H4 (cell line): ENCODE measurements around the gene KCNF1. TPM values are rescaled to one million over a fixed set of nuclear protein-coding genes. Genes with fewer than 3 reads are reported as not detected.

Experiments used
- DNase-seq: peaks from one replicate; pipeline ENCODE4 v3.0.0-alpha.2; 2015; ENCODE audit warnings: low spot score
- total RNA-seq: library from RNA; depleted of rRNA; stranded (reverse); fragments of >200 nt; shearing (Covaris generic); gene quantifications from 2 replicates; pipeline ENCODE4 v1.2.3, GENCODE V29; 2014

Gene KCNF1
- total RNA-seq, 1 experiment from 2014 or later, result 0.14 TPM

GRCh38 chr2:10905006-10905861 is 6.5 kb upstream of the KCNF1 start:
- no peak for DNase-seq

DNA sequence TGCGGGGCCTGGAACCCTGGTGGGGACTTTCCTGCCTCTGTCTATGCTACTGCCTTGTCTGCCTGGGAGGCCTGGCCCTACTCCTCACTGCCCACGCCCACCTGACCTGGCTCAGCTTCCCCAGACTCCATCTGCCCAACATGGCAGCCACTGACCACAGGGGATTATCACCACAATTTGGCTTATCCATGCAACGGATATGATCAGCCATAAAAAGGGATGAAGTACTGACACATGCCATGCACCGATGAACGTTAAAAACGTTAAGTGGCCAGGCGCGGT is 5.9 kb upstream of the KCNF1 start:
- no peak for DNase-seq

DNA sequence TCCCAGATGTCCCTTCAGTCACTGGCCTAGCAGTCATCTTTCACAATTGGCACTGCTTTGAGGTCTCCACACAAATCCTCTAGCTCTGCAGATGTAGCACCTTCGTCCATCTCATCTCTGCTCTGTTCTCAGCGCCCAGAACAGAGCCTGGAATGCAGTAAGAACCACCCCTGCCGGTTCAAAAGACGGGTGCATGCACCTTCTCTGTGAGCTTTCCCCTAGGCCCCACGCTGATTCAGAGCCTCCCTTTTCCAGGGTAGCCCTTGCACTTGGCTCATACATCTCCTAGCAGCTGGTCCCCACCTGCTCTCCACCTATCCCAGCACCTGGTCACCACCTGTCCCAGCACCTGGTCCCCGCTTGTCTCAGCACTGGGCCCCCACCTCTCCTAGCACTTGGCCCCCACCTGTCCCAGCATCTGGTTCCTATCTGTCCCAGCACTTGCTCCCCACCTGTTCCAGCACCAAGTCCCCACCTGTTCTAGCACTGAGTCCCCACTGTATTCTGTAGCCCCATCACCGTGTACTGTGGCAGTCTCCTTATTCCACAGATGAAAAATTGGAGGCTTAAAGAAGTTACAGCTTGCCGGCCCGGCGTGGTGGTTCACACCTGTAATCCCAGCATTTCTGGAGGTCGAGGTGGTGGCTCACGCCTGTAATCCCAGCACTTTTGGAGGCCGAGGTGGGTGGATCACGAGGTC is 4.7 kb upstream of the KCNF1 start:
- DNase-seq, result no peak

DNA sequence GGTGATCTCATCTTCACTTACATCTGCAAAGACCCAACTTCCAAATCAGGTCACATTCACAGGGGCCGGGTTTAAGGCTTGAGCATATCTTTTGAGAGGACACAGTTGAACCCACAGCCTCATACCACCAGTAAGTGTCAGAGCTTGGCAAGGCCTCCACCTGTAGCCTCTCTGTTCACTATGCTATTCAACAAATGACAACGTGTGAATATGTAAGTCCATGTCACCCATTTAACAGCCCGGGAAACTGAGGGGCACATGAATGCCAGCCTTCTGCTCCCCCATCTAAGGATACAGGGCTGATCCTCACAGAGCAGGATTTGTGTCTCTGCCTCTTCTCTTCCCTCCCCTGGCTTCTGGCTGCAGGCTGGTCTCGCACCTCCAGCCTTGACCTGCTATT is 3.5 kb upstream of the KCNF1 start:
- no peak for DNase-seq

GRCh38 chr2:10909050-10909995 is 2.4 kb upstream of the KCNF1 start:
- no peak for DNase-seq

GRCh38 chr2:10909996-10910341 is 1.8 kb upstream of the KCNF1 start:
- DNase-seq, result no peak

DNA sequence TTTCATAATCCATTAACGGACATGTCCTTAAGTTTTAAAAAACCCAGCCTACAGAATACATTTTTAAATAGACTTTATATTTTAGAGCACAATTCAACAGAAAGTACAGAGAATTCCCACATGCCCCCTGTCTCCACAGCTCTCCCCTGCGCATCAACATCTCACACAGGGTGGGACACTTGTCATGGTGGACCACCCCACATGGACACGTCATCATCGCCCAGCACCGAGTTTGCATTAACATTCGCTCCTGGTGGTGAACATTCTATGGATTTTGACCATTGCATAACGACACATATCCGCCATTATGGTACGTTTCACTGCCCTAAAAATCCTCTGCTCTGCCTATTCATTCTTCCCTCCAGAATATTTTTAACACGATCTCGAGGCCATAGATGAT is 1.1 kb upstream of the KCNF1 start:
- DNase-seq, result no peak

DNA sequence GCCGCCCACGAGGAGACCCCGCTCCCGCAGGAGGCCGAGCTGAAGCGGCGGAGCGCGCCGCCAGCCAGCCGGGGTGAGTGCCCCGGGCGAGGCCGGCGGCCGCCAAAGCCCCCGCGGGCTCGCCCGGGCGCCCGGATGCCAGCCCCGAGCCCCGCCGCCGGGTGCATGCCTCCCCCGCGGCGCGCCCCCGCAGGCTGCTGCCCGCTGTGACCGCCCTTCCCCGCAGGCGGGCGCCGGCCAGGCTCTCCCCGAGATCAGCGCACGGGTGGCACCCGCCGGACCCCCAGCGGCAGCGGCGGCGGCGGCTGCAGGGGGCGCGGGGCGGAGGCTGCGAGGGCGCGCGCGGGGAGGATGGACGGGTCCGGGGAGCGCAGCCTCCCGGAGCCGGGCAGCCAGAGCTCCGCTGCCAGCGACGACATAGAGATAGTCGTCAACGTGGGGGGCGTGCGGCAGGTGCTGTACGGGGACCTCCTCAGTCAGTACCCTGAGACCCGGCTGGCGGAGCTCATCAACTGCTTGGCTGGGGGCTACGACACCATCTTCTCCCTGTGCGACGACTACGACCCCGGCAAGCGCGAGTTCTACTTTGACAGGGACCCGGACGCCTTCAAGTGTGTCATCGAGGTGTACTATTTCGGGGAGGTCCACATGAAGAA is 470 bp downstream of the KCNF1 start:
- DNase-seq, result no peak

DNA sequence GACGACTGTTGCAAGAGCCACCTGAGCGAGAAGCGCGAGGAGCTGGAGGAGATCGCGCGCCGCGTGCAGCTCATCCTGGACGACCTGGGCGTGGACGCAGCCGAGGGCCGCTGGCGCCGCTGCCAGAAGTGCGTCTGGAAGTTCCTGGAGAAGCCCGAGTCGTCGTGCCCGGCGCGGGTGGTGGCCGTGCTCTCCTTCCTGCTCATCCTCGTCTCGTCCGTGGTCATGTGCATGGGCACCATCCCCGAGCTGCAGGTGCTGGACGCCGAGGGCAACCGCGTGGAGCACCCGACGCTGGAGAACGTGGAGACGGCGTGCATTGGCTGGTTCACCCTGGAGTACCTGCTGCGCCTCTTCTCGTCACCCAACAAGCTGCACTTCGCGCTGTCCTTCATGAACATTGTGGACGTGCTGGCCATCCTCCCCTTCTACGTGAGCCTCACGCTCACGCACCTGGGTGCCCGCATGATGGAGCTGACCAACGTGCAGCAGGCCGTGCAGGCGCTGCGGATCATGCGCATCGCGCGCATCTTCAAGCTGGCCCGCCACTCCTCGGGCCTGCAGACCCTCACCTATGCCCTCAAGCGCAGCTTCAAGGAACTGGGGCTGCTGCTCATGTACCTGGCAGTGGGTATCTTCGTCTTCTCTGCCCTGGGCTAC is 1.2 kb downstream of the KCNF1 start:
- no peak for DNase-seq

- no peak for DNase-seq
Measured at GRCh38 chr2:10913501-10914271, 2.0 kb downstream of the KCNF1 start.

DNA sequence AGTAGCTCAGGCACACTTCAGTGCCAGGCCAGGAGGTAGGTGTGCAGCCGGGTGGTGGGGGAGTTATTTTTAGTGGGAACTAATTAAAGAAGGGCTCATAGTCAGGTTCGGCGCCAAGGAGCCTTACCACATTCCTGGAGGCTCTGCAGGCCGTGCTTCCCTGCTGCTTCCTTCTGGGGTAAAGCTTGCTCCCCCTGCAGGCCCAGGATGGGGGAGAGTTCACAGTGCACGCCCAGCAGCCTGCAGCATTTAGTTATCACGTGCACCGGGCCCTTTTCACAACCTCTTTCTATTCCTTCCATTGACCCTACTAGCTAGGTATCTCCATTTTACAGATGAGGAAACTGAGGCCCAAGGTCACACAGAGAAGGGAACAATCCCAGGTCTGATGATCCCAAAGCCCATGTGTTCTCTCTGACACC is 2.5 kb downstream of the KCNF1 start:
- no peak for DNase-seq

DNA sequence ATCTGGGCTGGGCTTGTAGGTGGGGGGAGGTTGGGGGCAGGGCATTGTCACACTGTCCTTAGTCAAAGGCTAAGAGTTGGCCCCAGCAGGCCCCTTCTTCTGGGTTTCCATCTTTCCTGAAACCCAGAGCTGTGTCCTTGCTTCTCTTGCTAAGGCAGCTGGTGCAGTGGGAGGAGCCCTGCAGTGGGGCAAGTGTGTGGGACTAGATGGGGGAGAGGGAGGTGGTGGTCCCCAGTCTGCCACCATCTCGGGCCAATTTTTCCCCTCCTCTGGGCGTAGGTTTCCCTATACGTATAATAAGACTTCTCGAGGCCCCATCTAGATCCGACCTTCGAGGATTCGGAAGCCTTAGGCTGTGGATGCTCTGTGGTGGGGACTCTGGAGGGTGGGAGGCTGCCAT is 3.5 kb downstream of the KCNF1 start:
- no peak for DNase-seq

- no peak for DNase-seq
Measured at GRCh38 chr2:10915731-10916276, 4.1 kb downstream of the KCNF1 start.

DNA sequence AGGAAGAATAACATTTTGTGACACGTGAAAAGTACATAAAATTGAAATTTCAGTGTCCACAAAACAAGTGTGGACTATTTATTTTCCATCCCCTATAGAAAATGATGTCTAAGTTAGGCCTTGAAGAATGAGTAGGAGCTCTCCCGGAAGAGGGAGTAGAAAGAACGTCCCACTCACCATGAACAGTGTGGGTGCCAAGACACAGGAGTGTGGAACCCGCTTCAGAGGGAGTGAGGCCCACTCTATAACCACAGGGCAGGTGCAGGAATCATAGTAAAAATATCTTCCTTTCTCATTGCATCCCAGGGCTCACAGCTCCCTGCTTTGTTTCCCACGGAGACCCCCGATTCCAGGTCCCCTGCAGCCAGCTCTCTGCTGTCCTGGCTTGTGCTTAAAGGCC is 5.2 kb downstream of the KCNF1 start:
- no peak for DNase-seq

DNA sequence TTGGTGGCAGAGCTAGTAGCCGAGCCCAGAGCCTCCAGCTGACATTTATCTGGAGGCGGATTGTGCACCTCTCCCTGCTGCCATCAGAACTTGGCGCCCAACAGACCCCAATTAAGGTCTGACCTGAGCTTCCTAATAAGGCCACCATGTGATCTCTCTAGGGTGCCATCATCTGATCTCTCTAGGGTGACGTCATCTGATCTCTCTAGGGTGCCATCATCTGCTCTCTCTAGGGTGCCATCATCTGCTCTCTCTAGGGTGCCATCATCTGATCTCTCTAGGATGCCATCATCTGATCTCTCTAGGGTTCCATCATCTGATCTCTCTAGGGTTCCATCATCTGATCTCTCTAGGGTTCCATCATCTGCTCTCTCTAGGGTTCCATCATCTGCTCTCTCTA is 6.2 kb downstream of the KCNF1 start:
- no peak for DNase-seq

- no peak for DNase-seq
Measured at GRCh38 chr2:10918661-10919409, 7.1 kb downstream of the KCNF1 start.

DNA sequence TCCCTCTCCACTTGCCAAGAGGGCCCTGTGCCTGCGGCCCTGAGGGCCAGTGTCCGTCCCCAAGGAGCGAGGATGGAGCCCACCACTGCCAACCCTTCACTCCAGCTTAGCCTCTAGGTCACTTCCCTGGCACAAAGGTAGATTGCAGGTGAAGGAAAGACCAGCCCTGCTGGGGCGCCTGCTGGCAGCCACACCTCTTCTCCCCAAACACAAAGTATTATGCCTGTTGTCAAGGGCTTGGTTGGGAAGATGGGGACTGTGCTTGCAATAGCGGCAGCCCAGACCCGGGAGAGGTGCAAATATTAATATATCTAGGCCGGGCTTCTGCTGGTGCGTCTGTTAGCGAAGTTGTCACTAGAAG is 7.7 kb downstream of the KCNF1 start:
- DNase-seq, result no peak

GRCh38 chr2:10919771-10920621 is 8.3 kb downstream of the KCNF1 start:
- DNase-seq, result no peak
